Keratinocyte (primary cell): ENCODE results near the gene FYTTD1. TPM values are rescaled to one million over a fixed set of nuclear protein-coding genes. Genes with fewer than 3 reads are reported as not detected.

Experiments used
- DNase-seq: peaks from one replicate; pipeline ENCODE4 v3.0.0-alpha.2; 2011; ENCODE audit warnings: low read depth, missing footprints, low spot score
- FAIRE-seq: peaks from 2 replicates; lab custom pipeline; 2011; peaks lifted over from hg19 to GRCh38; lab: Jason Lieb, UNC
- H2AFZ ChIP-seq: 2 replicates; pipeline ENCODE4 v1.6.0; 2012; ENCODE audit warnings: low read length, control low read depth, inconsistent platforms; ENCODE audit not compliant: control insufficient read depth
- H3K27ac ChIP-seq: 2 replicates; pipeline ENCODE4 v1.5.1; 2011; ENCODE audit warnings: low read length; ENCODE audit not compliant: control insufficient read depth, insufficient read depth
- H3K27me3 ChIP-seq: 3 replicates; pipeline ENCODE4 v1.6.0; 2011; ENCODE audit warnings: low read length; ENCODE audit not compliant: control insufficient read depth, insufficient read depth; ENCODE audit errors: extremely low read depth
- H3K36me3 ChIP-seq, 2 experiments: 2 replicates in 1 of 2; 3 replicates in 1 of 2; pipeline ENCODE4 v1.5.1; 2011; ENCODE audit warnings: low read length in 2 of 2, mild to moderate bottlenecking in 1 of 2; ENCODE audit not compliant: control insufficient read depth in 2 of 2, insufficient read depth in 2 of 2; ENCODE audit errors: extremely low read depth in 1 of 2
- H3K4me1 ChIP-seq: 3 replicates; pipeline ENCODE4 v1.5.1; 2011; ENCODE audit warnings: low read length; ENCODE audit not compliant: control insufficient read depth, insufficient read depth; ENCODE audit errors: extremely low read depth
- H3K4me2 ChIP-seq: 3 replicates; pipeline ENCODE4 v1.6.0; 2011; ENCODE audit warnings: low read depth, low read length; ENCODE audit not compliant: control insufficient read depth, insufficient read depth; ENCODE audit errors: extremely low read depth
- H3K4me3 ChIP-seq, 3 experiments: fragments of 200-600 bp in 1 of 3; sonication (generic) in 1 of 3; 2 replicates in 2 of 3; 3 replicates in 1 of 3; pipeline ENCODE4 v1.5.1; 2011 to 2016; ENCODE audit warnings: low read length in 3 of 3, mild to moderate bottlenecking in 3 of 3, control low read depth in 2 of 3, inconsistent platforms in 1 of 3, low read depth in 1 of 3, mixed read lengths in 1 of 3, mixed run types in 1 of 3, moderate library complexity in 1 of 3; ENCODE audit not compliant: control insufficient read depth in 2 of 3, insufficient read depth in 2 of 3; ENCODE audit errors: extremely low read depth in 1 of 3
- H3K79me2 ChIP-seq: 2 replicates; pipeline ENCODE4 v1.6.0; 2012; ENCODE audit warnings: low read length; ENCODE audit not compliant: control insufficient read depth, insufficient read depth
- H3K9ac ChIP-seq: 3 replicates; pipeline ENCODE4 v1.6.0; 2011; ENCODE audit warnings: low read length; ENCODE audit not compliant: control insufficient read depth, insufficient read depth; ENCODE audit errors: extremely low read depth
- H3K9me1 ChIP-seq: 3 replicates; pipeline ENCODE4 v1.6.0; 2011; ENCODE audit warnings: low read length; ENCODE audit not compliant: control insufficient read depth, insufficient read depth; ENCODE audit errors: extremely low read depth
- H3K9me3 ChIP-seq: 2 replicates; pipeline ENCODE4 v1.5.1; 2012; ENCODE audit warnings: low read depth, low read length; ENCODE audit not compliant: control insufficient read depth
- H4K20me1 ChIP-seq: 3 replicates; pipeline ENCODE4 v1.6.0; 2011; ENCODE audit warnings: low read length; ENCODE audit not compliant: control insufficient read depth, insufficient read depth; ENCODE audit errors: extremely low read depth
- EZH2 ChIP-seq: IDR thresholded peaks from one replicate; pipeline ENCODE4 v1.6.1; 2012; ENCODE audit warnings: inconsistent platforms, mild to moderate bottlenecking, low read length, moderate library complexity
- dilution Hi-C: fragments of 300-500 bp; cut with MboI; formaldehyde crosslinking; loops from one replicate; pipeline ENCODE4 v1.7.0; 2020; ENCODE audit warnings: low sequenced_read_pairs; ENCODE audit not compliant: extremely low pct_ligation_motif_present
- polyA plus RNA-seq, 5 experiments: library from polyadenylated mRNA; depleted of rRNA in 3 of 5; stranded (reverse) in 3 of 5; stranded (forward) in 1 of 5; unstranded in 1 of 5; fragments of >200 nt; gene quantifications; 1 replicate in 1 of 5; 2 replicates in 3 of 5; 3 replicates in 1 of 5; pipeline versions ENCODE4 v1.2.1 to v1.2.3, GENCODE V29; 2011 to 2012; ENCODE audit warnings: missing spikeins in 2 of 5, low read depth in 1 of 5, low replicate concordance in 1 of 5
- TF ChIP-seq, protein P1 (sequence below), 3 experiments: IDR thresholded peaks in 1 of 3; conservative IDR thresholded peaks in 1 of 3; optimal IDR thresholded peaks in 1 of 3; 2 replicates in 2 of 3; 3 replicates in 1 of 3; pipeline versions ENCODE3 to v1.5.1; 2011; ENCODE audit warnings: low read length in 3 of 3, mild to moderate bottlenecking in 3 of 3, moderate library complexity in 2 of 3, control low read depth in 1 of 3, inconsistent platforms in 1 of 3; ENCODE audit not compliant: insufficient read depth in 2 of 3; ENCODE audit errors: extremely low read depth in 1 of 3

Gene FYTTD1
- polyA plus RNA-seq, 1 donor (not counting 4 experiments of a cell fraction or from before 2014, with no cell fraction given): 48.0 TPM

DNA sequence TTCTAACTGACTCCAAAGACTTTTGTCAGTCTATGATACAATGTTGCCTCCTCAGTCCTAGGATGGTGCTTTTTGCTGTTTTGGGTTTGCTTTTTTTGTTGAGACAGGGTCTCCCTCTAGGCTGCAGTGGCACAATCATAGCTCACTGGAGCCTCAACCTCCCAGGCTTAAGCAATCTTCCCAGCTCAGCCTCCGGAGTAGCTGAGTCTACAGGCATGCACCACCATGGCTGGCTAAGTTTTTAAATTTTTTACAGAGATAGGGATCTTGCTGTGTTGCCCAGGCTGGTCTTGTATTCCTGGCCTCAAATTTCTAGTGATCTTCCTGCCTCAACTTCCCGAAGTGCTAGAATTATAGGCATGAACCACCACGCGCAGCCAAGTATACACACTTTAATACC lies 35.4 kb upstream of the FYTTD1 start:
- no peak for FAIRE-seq
- dilution Hi-C loops: no loop called here

GRCh38 chr3:197718891-197719290 lies 30.8 kb upstream of the FYTTD1 start:
- Histone ChIP-seq H3K27ac (peak overlapping the region; percentile 87), H4K20me1 (no peaks in the 10 kb centered on the region), H3K4me2 (peak overlapping the region; percentile 52), H3K9me3 (no peaks in the 10 kb centered on the region), H3K36me3 (peaks cover 5 to 7% of the 10 kb centered on the region in 2 experiments), H3K27me3 (no peaks in the 10 kb centered on the region), H3K9me1 (peaks cover 3% of the 10 kb centered on the region), H3K4me3 (no peak overlapping the region), H3K9ac (peak overlapping the region; percentile 43), H3K79me2 (peaks cover 32% of the 10 kb centered on the region), H2AFZ (no peak overlapping the region), H3K4me1 (peaks cover 24% of the 10 kb centered on the region)
- FAIRE-seq: peak; percentile 98
- dilution Hi-C loops: no loop called here
- peak; percentile 94 for DNase-seq
- TF ChIP-seq EZH2: no peak
- TF ChIP-seq, protein P1, sequence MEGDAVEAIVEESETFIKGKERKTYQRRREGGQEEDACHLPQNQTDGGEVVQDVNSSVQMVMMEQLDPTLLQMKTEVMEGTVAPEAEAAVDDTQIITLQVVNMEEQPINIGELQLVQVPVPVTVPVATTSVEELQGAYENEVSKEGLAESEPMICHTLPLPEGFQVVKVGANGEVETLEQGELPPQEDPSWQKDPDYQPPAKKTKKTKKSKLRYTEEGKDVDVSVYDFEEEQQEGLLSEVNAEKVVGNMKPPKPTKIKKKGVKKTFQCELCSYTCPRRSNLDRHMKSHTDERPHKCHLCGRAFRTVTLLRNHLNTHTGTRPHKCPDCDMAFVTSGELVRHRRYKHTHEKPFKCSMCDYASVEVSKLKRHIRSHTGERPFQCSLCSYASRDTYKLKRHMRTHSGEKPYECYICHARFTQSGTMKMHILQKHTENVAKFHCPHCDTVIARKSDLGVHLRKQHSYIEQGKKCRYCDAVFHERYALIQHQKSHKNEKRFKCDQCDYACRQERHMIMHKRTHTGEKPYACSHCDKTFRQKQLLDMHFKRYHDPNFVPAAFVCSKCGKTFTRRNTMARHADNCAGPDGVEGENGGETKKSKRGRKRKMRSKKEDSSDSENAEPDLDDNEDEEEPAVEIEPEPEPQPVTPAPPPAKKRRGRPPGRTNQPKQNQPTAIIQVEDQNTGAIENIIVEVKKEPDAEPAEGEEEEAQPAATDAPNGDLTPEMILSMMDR (optimal IDR thresholded peaks at IDR 0.05 in 1 of 3, IDR thresholded peaks at IDR 0.05 in 1 of 3, conservative IDR thresholded peaks at IDR 0.05 in 1 of 3; ENCODE audit: extremely low read depth in 1 of 3, insufficient read depth in 2 of 3, low read length in 3 of 3): no peak

More for the DNA sequence above, 35.4 kb upstream of the FYTTD1 start:
- H2AFZ ChIP-seq: no peak overlapping the region
- H3K27ac ChIP-seq: no peak overlapping the region
- H3K27me3 ChIP-seq: no peaks in the 10 kb centered on the region
- H3K36me3 ChIP-seq: peaks cover 5 to 8% of the 10 kb centered on the region in 2 experiments
- H3K4me2 ChIP-seq: no peak overlapping the region
- no peaks in the 10 kb centered on the region for H3K9me3 ChIP-seq
- no peak for TF ChIP-seq EZH2
- TF ChIP-seq, protein P1 (optimal IDR thresholded peaks at IDR 0.05 in 1 of 3, IDR thresholded peaks at IDR 0.05 in 1 of 3, conservative IDR thresholded peaks at IDR 0.05 in 1 of 3; ENCODE audit: extremely low read depth in 1 of 3, insufficient read depth in 2 of 3, low read length in 3 of 3): no peak
- DNase-seq: no peak
- peaks cover 3% of the 10 kb centered on the region for H3K9me1 ChIP-seq
- peaks cover 34% of the 10 kb centered on the region for H3K4me1 ChIP-seq
- H3K9ac ChIP-seq: no peak overlapping the region
- H3K4me3 ChIP-seq: no peak overlapping the region
- H3K79me2 ChIP-seq: peaks cover 28% of the 10 kb centered on the region
- no peaks in the 10 kb centered on the region for H4K20me1 ChIP-seq
